Endometrium (tissue), 2 donors: ENCODE results near the gene ATP6V0E1.
"Not testable (repeated sequence)": the region's sequence is repeated elsewhere in the genome, so short reads cannot be mapped to it uniquely, and the experiment has no call there.

Source experiments
- FAIRE-seq: peaks from 2 replicates; lab custom pipeline; 2012; peaks lifted over from hg19 to GRCh38; lab: Jason Lieb, UNC
- donor health status: control.
- donor health status: control.

ATP6V0E1 gene

DNA sequence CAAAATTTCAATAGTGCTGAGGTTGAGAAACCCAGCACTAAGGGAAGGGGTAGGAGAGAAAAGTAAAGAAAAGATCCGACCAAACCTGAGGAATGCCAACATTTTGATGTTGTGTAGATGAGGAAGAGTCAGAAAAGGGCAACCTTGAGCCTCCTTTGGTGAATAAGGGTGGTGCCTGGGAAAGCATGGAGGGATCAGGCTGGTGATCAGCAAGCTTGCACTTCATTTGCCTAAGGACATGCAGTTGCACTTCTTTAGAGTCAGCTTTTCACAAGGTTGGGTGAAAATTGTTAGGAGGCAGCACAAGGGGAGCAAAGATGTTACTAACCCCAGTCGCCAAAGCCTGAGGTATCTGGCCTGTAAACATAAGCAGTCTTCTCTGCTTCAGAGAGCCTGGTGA lies 20.4 kb downstream of the ATP6V0E1 start:
- FAIRE-seq: no peak

DNA sequence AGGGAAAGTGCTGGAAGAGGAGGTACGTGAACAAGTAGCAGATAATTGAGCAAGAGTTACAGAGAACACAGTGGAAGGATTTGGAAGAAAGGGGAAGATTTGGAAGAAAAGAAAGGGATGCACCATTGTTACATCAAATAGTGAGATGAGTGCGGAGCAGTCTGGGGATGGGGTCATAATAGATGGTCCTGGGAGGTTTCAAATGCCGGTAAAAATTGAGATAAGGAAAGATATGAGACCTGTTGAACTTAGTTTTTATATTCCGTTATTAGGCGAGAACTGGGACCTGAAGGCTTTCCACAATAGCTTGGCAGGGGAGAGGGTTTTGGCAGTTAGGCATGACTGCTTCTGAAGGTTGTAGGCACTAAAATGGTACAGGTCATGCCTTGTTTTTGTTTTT lies 20.9 kb downstream of the ATP6V0E1 start:
- no peak for FAIRE-seq

DNA sequence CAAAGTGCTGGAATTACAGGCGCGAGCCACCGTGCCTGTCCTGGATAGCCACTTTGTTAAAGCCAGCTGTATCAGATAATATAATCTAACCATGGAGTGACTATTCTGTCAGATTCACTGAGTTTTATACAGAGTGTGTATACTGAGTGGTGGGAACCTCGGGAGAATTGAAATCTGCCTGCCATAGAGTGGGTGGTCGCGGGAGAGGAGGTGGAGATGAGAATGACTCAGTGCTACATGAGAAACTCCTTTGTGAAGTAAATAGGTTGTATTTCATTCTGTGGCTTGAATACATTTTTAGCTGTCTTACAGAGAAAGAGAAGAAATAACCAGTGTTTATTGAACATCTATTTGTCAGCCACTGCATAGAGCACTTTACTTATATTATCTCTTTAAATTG lies 26.4 kb downstream of the ATP6V0E1 start:
- no peak for FAIRE-seq

DNA sequence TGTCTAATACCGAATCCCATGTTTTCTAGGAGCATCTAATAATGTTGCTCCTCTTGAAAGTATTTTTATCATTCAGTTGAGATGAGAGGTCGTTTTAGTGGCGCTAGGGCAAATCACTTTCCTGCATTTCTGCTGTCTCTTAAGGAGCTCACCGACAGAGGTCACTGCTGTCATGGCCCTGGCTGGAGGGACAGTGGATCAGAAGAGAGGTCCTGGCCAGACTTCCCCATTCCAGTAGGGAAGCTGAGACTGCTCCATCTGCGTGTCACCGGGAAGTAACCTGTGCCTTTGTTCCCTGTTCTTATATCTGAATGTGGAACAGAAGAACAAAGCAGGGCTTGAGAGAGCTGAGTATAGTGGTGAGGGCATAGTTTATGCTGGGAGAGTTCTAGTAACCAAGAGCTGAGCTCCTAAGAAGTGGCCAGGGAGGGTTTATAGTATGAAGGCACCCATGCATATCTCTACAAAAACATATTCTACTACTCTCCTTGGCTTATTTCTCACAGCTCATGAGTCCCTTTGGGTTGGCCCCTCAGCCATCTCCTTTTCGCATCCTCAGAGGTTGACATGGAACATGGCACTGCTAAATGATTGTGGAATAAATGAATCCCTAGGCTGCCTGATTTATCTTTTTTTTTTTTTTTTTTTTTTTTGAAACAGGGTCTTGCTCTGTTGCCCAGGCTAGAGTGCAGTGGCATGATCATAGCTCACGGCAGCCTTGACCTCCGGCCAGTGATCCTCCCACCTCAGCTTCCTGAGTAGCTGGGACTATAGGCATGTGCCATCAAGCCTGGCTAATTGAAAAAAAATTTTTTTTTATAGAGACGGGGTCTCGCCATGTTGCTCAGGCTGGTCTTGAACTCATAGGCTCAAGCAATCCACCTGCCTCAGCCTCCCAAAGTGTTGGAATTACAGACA lies 27.2 kb downstream of the ATP6V0E1 start:
- no peak for FAIRE-seq

DNA sequence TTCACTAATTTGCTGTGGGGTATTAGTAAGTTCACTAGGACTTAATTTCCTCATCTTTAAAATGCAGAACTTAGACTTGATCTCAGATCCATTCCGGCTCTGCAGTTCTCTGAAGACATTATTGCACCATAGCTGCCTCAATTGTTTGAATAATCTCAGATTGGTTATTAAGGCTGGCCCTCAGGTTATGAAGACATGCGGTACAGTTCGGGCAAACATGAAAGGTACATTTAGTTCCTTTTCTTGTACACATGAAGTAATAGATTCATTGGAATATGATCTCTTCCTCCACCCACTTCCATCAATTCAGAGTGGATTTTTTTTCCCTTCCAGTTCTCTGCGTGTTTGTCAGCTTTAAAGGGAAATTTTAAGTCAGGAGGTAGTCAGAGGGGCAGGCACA lies 28.0 kb downstream of the ATP6V0E1 start:
- FAIRE-seq: no peak

DNA sequence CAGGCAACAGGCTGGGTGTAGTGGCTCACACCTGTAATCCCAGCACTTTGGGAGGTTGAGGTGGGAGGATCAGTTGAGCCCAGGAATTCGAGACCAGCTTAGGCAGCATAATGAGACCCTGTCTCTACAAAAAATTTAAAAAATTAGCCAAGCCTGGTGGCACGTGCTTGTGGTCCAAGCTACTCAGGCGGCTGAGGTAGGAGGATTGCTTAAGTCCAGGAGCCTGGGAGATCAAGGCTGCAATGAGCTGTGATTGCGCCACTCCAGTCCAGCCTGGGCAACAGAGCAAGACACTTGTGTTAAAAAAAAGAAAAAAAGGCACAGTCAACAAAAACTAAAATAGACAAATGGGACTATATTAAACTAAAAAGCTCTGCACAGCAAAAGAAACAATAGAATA lies 29.3 kb downstream of the ATP6V0E1 start:
- no peak for FAIRE-seq

DNA sequence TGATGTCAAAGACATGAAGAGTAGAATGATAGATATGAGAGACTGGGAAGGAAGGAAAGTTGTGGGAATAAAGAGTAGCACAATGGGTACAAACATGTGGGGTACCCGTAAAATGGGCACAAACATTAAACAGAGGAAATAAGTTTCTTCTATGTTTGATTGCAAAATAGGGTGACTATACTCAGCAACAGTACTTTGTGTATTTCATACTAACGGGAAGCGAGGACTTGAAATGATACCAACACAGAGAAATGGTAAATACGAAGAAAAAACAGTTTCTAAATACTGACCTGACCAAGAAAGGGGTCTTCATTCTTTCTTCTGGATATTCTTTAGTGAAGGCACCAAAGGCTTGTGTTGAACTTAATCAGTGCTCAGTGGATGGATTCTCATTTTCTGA lies 31.1 kb downstream of the ATP6V0E1 start:
- no peak for FAIRE-seq

DNA sequence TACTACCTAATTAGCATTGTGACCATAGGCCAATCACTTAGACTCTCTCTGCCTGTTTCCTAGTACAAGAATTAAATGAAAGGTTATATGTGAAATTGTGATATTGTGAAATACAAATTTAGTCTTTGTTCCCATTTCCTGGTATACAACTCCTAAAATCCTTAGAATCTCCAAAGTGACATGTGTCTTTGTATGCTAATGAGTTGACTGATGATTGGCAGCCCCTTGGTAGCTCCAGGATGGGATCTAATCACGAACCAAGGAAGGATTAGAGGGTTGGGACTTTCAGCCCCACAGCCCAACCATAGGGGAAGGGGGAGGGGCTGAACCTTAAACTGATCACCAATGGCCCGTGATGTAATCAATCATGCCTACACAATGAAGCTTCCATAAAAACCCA lies 31.6 kb downstream of the ATP6V0E1 start:
- FAIRE-seq: no peak

DNA sequence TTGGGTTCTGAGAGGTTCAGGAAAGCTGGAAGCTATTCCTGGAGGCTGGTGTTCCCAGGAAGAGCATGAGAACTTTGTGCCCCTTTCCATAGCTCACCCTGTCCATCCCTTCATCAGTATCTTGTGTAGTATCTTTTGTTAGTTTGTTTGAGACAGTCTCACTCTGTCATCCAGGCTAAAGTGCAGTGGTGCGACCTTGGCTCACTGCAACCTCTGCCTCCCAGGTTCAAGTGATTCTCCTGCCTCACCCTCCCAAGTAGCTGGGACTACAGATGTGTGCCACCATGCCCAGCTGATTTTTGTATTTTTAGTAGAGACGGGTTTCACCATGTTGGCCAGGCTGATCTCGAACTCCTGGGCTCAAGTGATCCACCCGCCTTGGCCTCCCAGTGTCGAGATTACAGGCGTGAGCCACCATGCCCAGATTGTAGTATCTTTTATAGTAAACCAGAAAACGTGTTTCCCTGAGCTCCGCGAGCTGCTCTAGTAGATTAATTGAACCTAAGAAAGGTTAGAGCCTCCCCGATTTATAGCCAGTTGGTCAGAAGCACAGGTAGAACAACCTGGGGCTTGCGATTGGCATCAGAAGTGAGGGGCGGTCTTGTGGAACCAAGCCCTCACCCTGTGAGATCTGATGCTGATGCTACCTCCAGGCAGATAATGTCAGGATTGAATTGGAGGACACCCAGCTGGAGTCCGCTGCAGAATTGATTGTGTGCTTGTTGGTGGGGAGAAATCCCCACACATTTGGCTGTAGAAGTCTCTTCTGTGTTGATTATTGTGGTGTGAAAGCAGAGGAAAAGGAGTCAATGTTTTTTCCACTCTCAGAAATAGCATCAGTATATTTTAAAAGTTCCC lies 32.3 kb downstream of the ATP6V0E1 start:
- no peak for FAIRE-seq

DNA sequence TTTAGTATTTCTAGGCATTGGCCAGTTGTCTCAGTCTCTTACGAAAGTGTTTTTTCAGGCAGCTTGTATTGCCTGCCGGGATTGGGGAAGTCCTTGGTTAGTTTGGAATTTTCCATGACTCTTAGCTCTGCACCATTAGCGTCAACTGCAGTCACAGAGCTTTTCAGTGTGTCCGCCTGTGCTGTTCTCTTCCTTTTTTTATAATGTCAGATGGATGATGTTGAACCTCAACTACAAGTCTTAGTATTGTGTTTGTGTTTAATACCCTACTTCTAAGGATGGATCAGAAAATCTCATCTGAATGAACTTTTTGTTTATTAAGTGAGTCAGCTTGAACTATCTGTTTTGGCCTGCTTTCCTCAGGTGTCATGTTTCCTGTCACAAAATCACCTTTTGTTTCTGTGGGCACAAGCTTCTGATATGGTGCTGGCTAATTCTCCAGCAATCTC lies 33.1 kb downstream of the ATP6V0E1 start:
- FAIRE-seq: no peak

DNA sequence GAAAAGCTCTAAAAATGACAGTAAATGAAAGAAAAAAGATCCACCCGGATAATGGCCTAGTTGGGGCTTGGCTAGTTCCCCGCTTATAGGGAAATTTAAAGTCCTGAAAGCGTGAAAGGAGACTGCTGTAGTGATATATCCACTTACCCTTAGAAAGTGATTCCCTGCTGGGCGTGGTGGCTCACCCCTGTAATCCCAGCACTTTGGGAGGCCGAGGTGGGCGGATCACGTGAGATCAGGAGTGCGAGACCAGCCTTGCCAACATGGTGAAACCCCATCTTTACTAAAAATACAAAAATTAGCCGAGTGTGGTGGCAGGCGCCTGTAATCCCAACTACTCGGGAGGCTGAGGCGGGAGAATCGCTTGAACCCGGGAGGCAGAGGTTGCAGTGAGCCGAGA lies 33.5 kb downstream of the ATP6V0E1 start:
- not testable (repeated sequence) for FAIRE-seq

DNA sequence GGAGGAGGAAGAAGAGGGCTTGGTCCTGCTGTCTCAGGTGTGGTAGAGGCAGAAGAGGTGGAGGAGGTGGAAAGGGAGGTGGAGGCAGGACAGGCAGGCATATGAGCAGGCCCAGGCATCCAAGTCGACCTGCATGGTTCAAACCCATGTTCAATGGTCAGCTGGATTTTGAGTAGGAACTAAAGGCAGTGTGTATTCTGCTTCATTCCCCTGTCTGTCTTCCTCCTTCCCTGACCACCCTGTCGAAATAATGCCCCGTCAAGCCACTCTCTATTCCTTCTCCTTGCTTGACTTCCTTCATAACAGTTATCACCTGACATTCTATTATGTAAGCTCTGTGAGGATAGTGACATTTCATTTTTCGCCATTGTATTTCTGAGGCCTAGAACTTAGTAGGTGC lies 34.8 kb downstream of the ATP6V0E1 start:
- no peak for FAIRE-seq

DNA sequence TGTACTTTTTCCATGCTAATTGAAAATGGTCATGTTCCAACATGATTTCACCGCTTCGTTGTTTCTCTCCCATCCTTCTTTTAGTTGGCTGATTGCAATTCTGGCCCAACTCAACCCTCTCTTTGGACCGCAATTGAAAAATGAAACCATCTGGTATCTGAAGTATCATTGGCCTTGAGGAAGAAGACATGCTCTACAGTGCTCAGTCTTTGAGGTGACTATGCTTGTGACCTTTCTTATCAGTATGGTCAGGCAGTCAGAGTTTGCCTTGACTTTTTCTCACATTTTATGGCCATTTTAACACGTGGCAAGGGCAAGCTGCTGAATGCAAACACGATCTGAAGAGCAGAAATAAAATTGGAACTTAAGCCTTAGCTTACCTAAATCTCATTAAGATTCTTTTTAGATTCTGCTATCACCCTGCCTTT lies 36.6 kb downstream of the ATP6V0E1 start:
- no peak for FAIRE-seq

DNA sequence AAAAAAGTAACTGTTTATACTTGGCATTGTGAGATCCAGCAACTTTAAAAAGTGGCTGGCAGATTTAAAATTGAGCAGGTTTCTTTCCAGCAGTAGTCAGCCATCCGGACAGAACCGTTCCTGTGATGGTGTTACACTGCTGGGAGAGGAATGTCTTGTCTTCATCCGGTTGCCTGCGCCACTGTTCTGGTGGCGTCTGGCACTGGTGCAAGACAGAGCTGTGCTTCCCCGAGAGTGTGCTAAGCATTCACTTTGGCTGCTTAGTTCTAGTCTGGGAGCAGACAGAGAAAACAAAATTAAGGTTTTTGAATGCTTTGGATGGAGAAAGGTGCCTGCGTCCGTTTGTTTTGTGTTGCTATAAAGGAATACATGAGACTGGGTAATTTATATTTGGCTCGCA lies 37.1 kb downstream of the ATP6V0E1 start:
- FAIRE-seq: no peak

DNA sequence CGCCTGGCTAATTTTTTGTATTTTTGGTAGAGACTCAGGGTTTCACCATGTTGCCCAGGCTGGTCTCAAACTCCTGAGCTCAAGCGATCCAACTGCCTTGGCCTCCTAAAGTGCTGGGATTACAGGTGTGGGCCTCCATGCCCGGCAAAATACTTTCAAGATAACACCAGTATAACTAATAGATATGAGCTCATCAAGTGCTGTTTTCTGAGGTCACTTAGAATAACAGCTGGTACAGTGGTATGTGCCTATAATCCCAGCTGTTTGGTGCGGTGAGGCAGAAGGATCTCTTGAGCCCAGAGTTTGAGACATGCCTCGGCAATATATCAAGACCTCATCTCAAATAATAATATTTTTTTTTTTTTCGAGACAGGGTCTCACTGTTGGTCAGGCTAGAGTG lies 42.1 kb downstream of the ATP6V0E1 start:
- FAIRE-seq: no peak

DNA sequence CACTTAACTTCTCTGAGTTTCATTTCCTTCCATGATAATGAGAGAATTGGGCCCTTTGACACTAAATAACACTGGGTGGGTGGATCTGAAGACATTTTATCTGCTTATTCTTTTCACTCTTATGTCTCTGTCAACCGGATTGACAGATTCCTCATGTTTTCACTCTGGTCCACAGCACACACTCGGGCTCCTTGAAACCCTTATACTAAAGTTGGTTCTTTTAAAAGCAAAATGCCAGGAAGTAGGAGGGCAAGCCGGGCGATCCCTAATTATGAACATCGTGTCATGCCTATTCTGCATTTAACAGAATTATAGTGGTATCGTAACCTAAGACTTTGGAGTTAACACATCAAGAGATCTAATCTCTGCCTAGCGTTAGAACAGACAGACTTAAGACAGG lies 44.3 kb downstream of the ATP6V0E1 start:
- FAIRE-seq: no peak

DNA sequence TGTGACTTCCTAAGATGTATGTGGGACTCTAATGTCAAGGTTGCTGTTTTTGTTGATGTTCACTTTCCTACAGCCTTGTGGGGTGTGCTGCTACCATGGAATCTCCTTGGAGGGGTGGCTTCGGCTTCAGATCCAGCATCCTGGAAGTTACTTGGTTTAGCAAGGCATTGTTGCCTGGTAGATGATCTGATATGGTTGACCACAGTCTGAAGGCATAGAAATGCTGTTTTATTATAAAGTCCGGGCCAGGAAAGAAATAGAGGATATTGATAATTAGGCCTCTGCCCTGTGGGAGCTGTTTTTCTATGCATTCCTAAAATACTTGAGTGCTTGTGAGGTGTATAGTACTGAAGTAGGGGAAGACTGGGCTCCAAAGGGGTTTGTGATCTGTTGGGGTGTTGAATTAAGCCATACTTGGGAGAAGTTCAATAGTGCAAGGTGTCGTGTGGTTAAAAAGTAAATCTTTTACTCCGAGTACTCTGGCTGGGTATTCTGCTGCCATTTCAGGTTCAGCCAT lies 45.3 kb downstream of the ATP6V0E1 start:
- no peak for FAIRE-seq

DNA sequence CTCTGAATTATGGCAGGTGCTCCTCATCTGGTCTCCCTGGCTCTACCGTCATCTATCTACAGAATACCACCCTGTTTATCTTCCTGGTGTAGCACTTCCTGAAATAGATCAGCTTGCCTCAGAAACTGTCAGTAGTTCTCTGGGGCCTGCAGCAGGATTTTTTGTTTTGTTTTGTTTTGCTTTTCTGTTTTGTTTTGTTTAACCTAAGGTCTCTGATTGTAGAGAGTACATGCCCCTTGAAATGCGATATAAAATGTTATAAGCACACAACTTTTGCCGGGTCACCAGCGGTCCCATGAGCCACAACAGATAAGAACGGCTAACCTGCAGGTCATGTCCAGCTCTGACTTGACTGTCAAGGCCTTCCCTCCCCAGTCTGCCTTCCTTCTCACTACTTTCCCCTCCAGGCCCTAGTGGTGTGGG lies 45.9 kb downstream of the ATP6V0E1 start:
- no peak for FAIRE-seq

DNA sequence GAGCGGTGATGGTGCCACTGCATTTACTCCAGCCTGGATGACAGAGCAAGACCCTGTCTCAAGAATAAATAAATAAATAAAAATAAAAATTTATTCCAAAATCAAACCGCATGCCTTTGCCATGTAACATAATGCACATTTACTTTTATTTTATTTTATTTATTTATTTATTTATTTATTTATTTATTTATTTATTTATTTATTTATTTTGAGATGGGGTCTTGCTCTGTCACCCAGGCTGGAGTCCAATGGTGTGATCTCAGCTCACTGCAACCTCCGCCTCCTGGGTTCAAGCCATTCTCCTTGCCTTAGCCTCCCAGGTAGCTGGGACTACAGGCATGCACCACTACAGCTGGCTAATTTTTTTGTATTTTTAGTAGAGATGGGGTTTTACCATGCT lies 48.5 kb downstream of the ATP6V0E1 start:
- FAIRE-seq: not testable (repeated sequence)

DNA sequence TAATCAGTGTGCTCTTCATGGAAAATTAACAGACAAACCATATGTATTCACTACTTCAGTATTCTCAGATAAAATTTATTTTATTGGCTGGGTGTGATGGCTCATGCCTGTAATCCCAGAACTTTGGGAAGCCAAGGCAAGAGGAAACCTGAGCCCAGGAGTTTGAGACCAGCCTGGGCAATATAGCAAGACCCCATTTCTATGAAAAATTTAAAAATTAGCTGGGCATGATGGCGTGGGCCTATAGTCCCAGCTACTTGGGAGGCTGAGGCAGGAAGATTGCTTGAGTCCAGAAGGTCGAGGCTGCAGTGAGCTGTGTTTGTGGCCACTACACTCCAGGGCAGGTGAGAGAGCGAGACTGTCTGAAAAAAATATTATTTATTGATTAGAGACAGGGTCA lies 49.2 kb downstream of the ATP6V0E1 start:
- FAIRE-seq: no peak

DNA sequence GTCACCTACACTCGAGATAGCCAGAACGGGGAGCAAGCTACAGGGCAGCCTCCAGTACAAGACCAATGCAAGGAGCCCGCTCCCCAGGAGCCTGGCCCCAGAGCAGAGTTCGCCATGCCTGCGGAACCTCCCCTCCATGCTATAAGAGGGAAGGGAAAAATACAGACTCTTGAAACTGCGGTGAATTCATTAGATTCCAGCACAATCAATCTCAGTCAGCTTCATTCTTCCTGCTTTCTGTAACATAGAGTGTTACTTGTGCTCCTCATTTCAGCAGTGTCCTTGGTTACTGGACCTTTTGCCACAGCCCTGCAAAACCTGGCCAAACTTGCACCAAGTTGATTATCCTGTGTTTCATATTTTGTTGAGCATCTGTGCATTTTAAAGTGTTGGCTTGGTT lies 50.4 kb downstream of the ATP6V0E1 start:
- no peak for FAIRE-seq

DNA sequence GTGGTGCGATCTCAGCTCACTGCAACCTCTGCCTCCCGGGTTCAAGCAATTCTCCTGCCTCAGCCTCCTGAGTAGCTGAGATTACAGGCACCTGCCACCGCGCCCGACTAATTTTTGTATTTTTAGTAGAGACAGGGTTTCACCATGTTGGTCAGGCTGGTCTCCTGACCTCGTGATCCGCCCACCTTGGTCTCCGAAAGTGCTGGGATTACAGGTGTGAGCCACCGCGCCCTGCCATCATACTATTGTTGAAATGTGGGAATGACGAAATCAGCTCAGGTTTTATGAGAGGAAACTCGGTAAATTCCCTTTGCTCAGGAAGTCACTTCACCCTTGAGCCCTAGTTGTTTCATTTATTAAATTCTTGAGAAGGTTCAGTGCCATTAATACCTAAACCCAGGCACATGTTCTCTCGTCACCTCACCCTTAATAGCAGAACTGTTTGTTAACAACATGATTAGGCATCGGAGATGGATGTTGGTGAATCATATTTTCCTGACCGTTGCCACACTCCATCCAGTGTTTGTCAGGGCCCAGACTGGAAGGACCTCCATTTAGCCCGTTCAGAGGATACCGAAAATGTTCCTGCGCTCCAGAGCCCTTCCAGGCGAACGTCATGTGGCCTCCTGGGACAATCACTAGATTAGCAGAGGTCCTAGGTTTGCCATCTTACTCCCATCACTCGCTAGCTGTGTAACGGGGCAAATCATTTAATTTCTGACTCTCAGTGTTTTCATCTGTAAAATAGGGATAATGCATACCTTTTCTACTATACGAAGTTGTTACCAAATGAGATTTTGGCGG lies 52.5 kb downstream of the ATP6V0E1 start:
- no peak for FAIRE-seq
